AG08396 (cell line): ENCODE results near the gene ATG7.

ENCODE experiments used
- DNase-seq: peaks from one replicate; pipeline ENCODE4 v3.0.0; 2012; ENCODE audit warnings: low spot score, mixed read lengths

ATG7 gene

DNA sequence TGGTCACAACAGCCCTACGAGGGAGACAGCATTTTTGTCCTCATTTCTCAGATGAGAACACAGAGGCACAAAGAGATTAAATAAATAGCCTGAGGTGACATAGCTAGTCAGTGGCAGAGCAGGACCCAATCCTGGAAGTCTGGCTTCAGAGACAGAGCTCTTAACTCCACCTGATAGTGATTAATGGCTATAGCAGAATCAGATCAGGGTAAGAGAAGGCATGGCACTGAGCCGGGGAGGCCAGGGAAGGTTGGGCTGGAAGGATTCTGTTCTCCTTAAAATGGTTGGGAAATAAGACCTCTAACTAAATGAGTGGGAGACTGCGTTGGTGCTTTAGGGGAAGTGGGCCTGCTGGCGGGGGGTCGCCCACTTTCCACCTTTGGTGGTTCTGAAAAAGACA, 267.0 kb downstream of the ATG7 start:
- DNase-seq, result no peak

DNA sequence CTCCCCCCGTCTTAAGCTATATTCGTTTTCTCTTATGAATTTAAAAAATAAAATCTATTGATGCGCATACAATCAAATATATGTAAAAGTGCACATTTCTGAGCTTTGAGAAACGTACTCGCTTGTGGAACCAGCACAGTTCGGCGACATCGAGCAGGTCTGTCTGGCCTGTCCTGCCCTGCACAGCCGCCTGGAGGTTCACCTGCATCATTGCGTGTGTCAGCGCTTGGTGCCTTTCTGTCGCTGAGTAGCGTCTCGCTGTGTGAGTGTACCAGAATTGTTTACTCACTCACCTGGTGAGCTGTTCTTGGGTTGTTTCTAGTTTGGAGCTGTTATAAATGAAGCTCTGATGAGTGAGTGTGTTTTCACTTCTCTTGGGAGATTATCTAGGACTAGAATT, 267.5 kb downstream of the ATG7 start:
- no peak for DNase-seq

GRCh38 chr3:11541321-11542303, 269.4 kb downstream of the ATG7 start:
- no peak for DNase-seq

DNA sequence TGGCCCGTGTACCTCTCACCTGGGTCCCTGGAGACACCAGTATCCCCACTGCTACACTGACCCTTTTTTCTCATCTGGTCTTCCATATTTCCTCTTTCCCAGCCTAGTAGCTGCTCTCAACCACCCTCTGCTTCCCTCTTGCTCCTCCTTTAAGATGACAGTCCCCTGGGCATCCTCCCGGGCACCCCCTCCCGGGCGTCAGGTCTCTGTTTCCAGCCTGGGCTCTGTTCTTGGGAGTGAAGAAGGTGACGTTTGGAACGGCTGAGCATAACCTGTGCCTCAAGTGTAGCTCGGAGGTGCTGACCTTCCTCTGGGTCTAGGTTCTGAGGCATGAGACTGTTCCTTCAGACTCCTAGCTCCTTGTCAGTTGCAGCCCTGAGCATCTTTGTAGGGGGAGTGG, 270.4 kb downstream of the ATG7 start:
- DNase-seq, result no peak

- DNase-seq, result no peak
Observed at GRCh38 chr3:11543141-11543947, 271.1 kb downstream of the ATG7 start.

DNA sequence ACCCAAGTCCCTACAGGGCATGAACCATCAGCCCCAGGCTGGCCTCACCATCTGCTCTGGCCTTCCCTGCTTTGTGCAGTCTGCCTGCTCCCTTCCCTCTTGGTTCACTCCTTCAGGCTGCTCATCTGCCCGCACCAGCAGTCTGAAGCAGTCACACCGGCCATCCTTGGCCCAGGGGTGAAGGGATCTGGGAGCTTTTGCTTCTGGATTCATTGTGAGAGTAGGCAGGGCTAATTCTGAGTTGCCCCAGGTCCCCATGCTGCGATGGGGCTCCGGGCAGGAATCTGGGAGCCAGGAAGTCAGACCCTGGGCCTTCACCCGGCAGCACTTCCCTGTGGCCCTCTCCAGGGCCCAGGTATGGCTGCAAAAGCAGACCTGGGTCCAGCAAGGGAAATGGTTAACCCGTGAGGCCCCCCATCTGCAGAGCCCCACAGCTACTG, 271.8 kb downstream of the ATG7 start:
- no peak for DNase-seq

DNA sequence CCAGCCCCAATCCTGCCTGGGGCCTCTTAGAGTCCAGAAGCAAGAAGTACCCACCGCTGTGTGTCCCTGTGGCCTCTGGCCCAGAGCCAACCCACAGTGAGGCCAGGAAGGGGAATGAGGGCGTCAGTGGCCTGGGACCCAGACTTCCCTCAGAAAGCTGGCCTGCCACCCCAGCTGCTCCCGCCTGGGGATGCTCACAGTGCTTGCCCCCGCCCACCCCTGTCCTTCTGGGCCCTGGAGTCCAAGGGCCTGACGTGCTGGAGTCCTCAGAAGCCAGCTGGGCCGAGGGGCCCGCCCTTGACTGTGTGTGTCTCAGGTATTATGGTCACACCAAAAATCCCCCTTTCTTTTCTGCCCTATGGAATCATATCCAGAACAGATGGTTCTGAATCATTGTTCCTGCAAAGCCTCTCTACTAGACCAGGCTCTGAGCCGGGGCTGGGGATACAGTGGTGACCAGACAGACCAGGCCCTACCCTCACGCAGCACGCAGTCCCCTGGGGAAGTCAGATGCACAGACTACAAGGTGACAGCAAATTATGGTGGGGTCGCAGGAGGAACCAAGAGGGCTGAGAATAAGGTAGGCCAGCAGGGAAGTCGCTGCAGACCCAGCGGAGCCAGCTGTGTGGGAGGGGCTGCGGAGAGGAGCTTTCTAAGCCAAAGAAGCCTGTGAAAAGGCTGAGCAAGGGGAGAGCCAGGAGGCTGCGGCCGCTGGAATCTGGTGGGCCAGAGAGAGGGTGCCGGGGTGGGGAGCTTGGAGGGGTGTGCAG, 272.4 kb downstream of the ATG7 start:
- DNase-seq, result peak; percentile 19

DNA sequence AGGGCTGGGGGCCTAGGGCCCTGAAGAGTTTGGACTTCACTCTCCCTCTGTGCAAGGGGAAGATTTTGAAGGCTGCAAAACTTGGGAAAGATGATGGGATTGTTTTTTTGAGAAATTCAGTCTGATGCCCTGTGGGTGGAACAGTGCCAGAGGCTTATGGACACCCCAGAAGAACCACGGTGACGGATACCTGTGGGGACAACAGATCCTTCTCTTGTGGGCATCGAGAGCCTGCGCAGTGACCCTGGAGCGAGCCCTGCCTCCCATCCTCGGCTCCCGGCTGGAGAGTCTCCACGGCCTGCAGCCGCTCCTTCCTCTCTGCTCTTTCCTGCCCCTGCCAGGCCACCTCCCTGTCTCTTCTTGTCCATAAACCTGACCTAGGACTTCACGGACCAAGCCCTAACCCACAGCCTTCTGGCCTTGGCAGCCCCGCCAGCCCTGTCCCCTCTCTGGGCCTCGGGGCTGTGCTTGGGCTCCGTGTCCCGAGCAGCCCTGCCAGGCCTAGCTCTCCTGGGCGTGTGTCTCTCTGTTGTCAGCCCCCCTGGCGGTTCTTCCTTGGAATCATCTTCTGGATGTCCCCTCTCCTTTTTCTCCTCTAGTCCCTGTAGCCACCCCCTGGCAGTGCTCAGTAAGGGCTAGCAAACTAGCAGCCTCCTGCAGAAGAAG, 273.1 kb downstream of the ATG7 start:
- DNase-seq, result no peak

DNA sequence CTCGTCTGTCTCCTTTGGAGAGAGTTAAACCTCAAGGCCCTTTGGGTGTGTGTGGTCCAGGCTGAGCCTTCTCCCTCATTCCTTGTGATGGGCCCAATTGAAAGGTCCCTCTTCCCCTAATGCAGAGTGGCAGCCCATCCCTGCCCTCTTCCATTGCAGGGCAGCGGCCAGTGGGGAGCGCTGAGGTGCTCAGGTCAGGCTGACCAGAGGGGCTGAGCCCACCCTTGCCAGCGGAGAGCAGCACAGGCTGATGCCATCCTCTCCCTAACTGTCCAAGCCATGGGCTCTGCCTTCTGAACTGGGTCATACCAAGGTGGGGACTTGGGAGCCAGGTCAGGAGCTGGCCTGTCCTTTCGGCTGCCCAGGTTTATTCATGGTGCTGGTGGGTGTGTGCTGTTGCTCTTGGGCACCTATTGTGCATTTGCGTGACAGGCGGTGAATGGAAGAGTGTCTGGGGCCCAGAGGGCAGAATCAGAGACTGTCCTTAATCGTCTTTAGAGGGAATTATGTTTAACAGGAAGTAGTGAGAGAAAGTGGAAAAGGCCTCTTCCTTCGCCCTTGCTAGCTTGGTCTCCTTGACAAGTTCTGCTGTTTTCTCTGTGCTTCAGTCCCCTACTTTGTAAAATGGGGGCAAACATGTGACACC, 274.6 kb downstream of the ATG7 start:
- no peak for DNase-seq

DNA sequence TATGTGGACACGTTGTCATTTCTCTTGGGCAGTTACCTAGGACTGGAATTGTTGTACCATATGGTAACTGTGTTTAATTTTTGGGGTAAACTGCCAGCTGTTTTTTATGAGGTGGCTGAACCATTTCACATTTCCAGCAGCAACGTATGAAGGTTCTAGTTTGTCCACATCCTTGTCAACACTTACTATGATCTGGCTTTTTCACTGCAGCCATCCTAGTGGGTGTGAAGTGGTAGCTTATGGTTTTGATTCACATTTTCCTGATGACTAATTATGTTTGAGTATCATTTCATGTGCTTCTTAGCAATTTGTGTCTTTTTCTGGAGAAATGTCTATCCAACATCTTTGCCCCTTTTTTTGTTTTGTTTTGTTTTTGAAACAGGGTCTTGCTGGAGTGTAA, 275.3 kb downstream of the ATG7 start:
- DNase-seq, result no peak

DNA sequence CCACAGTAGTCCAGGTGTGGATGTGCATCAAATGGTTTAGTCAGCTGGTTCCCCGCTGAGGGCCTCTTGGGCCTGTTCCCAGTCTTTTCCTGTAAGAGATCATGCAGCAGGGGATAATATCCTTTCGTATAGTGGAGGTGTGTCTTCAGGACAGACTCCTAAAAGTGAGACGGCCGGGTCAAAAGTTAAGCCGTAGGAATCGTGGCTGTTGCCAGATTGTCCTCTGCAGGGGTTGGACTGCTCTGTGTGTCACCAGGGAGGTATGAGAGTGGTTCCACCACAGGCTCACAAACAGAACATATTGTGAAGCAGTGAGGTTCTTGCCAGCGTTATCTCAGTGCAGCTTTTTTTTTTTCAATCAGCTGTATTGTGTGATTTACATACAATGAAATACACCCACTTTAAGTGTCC, 276.5 kb downstream of the ATG7 start:
- DNase-seq, result peak; percentile 80

DNA sequence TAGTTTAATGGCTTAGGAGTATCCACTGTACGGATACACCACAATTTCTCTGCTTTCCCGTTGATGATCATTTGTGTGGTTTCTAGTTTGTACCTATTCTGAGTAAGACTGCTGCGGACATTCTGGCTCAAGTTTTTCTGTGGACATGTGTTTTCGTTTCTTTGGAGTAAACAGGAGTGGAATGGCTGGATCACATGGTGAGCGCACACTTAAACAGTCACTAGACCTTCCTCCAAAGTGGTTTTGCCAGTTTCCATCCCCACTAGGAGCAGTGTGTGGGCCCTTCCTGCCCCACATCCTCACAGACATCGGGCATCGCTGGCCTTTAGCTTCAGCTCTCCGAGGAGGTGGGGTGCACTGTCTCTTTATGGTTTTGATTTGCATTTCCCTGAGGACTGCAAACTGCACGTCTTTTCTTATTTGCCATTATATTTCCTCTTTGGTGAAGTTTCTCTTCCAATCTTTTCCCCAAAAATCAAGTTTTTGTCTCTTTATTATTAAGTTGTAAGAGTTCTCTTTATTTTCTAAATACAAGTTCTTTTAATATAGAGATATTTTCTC, 277.5 kb downstream of the ATG7 start:
- no peak for DNase-seq

DNA sequence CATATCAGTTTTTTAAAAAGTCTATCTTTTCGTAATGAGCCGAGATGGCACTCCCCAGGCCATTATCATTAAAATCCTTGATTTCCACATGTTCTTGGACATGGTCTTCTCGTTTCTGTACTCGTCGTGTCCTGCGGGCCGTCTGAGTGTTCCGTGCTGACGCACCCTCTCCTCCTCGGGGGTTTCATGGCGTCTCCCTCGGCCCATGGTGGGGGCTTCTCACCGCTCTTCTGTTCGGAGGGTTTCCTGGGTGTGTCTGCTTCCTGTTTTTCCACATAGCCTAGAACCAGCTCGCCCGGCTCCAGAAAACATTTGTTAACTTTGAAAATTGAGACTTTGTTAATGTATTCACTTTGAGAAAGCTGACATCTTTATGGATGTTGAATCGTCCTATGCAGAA, 278.8 kb downstream of the ATG7 start:
- DNase-seq, result no peak

DNA sequence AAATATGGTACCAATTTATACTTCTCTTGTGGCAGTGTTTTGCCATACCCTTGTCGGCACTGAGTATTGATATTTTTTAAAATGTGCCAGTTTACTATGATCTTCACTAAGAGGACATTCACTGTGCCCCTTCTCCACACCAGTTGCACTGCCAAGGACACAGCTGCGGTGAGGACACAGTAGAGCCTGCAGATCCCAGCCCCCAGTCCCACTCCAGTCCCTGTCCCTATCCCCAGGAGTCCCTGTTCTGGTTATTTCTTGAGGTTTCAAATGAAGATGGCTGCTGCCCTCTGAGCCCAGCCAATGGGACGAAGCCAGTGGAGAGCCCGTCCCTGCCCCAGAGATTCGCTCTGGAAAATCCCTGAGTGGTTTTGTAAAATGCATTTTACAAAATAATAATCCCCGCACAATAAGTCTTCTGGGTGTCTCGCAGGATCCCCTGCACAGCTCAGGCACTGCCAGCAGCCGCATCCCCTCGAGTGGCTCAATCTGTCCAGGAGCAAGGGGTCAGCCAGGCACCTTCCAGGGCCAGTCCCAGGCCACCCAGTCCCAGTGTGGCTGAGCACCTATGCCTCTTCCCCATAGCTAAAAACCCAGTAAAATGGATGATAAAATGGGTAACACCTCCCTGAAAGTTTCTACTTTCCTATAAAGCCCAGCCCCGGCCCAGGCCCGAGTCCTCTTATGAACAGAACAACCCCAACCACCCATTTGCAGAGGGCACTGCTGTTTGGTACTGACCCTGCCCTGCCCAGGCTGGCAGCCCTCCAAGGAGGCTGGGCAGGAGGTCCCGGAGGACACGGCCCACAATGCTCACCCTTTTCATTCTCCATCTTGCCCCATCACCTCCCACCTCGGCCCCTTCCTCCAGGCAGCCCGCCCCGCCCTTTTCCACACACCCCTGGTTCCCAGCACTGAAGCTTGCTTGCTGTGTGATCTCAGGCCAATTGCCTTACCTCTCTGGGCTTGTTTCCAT, 280.4 kb downstream of the ATG7 start:
- no peak for DNase-seq

GRCh38 chr3:11553436-11554235, 281.4 kb downstream of the ATG7 start:
- peak; percentile 29 for DNase-seq

DNA sequence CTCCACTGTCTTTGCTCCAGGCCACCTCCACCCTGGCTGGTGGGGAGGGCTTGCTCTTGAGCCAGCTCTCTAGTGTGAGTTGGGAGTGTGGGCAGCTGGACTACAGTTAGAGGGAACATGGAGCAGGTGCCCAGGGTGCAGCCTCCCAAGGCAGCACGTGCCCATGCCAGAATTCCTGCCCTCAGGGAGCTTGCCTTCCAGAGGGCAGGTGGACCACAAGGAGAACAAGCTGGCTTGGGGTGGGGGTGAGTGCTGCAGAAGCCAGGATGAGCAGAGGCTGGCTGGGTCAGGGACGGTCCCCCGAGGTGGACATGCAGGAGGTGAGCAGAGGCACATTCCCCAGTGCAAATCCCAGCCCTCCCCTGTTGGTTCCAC, 282.0 kb downstream of the ATG7 start:
- DNase-seq, result no peak

DNA sequence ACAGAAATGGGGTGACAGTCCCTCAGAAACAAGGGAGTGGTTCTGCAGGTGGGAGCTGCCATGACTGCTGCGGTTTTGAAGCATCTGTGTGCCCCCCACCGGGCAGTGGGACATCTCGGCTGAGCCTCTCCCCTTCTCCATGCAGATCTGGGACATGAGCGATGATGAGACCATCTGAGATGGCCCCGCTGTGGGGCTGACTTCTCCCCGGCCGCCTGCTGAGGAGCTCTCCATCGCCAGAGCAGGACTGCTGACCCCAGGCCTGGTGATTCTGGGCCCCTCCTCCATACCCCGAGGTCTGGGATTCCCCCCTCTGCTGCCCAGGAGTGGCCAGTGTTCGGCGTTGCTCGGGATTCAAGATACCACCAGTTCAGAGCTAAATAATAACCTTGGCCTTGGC, 282.5 kb downstream of the ATG7 start:
- DNase-seq, result no peak

- no peak for DNase-seq
Observed at GRCh38 chr3:11555211-11555782, 283.1 kb downstream of the ATG7 start.
